ENCODE results near the gene RGS18. TPM values are rescaled to one million over a fixed set of nuclear protein-coding genes. Genes with fewer than 3 reads are reported as not detected.

The RGS18 gene
- total and polyA plus RNA-seq, 4 donors: 0.81 to 8.4 (median 1.4) TPM

- no peaks in the 10 kb centered on the region for H3K4me1 ChIP-seq (ENCODE audit: control insufficient read depth, insufficient read depth, low read length)
- no peak overlapping the region for H3K4me3 ChIP-seq (ENCODE audit: low read depth, low read length)
- H3K9me3 ChIP-seq (ENCODE audit: control insufficient read depth, insufficient read depth, low read length): no peaks in the 10 kb centered on the region
- WGBS (ENCODE audit: insufficient coverage): 75% methylated on average over 1 of the region's 7 CpGs
- no peaks in the 10 kb centered on the region for H3K36me3 ChIP-seq (ENCODE audit: control insufficient read depth, insufficient read depth, low read length)
- H3K27me3 ChIP-seq (ENCODE audit: control insufficient read depth, insufficient read depth, low read length): no peaks in the 10 kb centered on the region
- no peak overlapping the region for H3K27ac ChIP-seq (ENCODE audit: low read depth, low read length)
- peak in 1 of 6 donors; percentile 65 for DNase-seq (ENCODE audit: low read depth in 4 of 6, low spot score in 6 of 6)
Measured at GRCh38 chr1:192232817-192233417, 74.7 kb downstream of the RGS18 start.

DNA sequence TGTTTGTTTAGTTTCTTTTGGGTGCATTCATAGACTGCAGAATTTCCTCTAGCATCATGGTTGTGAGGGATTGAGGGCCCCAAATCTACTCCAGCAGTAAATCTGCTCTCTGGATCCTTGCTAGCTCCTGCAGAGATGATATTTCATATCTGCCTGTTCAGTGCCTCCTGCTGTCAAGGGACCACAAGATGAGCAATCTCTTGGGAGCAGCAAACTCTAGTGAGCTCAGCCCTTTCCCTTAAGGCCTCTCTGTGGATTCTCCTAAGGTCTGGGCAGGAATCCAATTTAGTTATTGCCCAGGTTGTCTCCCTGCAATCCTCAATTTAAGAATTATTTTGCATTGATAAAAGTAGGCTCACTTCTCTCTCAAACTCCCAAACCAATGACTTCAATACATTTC lies 76.9 kb downstream of the RGS18 start:
- H3K36me3 ChIP-seq (ENCODE audit: control insufficient read depth, insufficient read depth, low read length): no peaks in the 10 kb centered on the region
- no peak overlapping the region for H3K27ac ChIP-seq (ENCODE audit: low read depth, low read length)
- H3K4me1 ChIP-seq (ENCODE audit: control insufficient read depth, insufficient read depth, low read length): no peaks in the 10 kb centered on the region
- DNase-seq (ENCODE audit: low read depth in 4 of 6, low spot score in 6 of 6): no peak
- H3K4me3 ChIP-seq (ENCODE audit: low read depth, low read length): no peak overlapping the region
- H3K27me3 ChIP-seq (ENCODE audit: control insufficient read depth, insufficient read depth, low read length): no peaks in the 10 kb centered on the region
- H3K9me3 ChIP-seq (ENCODE audit: control insufficient read depth, insufficient read depth, low read length): no peaks in the 10 kb centered on the region

Other genes with a start within 250 kb of the RGS18 start
- gene RGS21, start 158.5 kb downstream of the RGS18 start, total RNA-seq: not detected
- gene RGS21, start 158.5 kb downstream of the RGS18 start, polyA plus RNA-seq (ENCODE audit: insufficient read length in 2 of 2): not detected